ENCODE measurements around the gene CTNNA3.

The CTNNA3 gene

GRCh38 chr10:67664942-67665341 is 31.1 kb downstream of the CTNNA3 start:
- no peak for DNase-seq

GRCh38 chr10:67663449-67664087 is 32.4 kb downstream of the CTNNA3 start:
- DNase-seq: no peak

- no peak for DNase-seq
Measured at GRCh38 chr10:67662415-67662814, 33.6 kb downstream of the CTNNA3 start.

GRCh38 chr10:67659497-67659896 is 36.5 kb downstream of the CTNNA3 start:
- DNase-seq: no peak

- no peak for DNase-seq
Measured at GRCh38 chr10:67657775-67658174, 38.2 kb downstream of the CTNNA3 start.

DNA sequence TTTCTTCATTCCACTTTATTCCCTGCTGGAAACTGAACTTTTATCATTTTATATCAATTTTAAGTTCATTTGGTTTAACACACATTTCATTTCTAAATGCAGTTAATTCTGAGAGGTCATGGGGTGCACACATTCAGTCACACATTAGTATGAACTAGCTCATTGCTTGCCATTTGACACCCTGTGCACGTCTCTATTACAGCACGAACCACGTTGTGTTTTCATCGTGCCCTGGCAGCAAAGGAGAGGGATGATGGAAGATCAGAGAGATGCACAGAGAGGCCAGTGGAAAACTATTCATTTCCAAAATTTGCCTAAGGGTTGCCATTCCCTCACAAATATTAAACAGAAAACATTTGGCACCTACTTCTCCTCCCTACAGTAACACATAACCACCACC is 45.4 kb downstream of the CTNNA3 start:
- no peak for DNase-seq

- DNase-seq: no peak
Measured at GRCh38 chr10:67648613-67649229, 47.3 kb downstream of the CTNNA3 start.

GRCh38 chr10:67630904-67631303 is 65.1 kb downstream of the CTNNA3 start:
- no peak for DNase-seq

- DNase-seq: no peak
Measured at GRCh38 chr10:67629461-67629971, 66.5 kb downstream of the CTNNA3 start.

DNA sequence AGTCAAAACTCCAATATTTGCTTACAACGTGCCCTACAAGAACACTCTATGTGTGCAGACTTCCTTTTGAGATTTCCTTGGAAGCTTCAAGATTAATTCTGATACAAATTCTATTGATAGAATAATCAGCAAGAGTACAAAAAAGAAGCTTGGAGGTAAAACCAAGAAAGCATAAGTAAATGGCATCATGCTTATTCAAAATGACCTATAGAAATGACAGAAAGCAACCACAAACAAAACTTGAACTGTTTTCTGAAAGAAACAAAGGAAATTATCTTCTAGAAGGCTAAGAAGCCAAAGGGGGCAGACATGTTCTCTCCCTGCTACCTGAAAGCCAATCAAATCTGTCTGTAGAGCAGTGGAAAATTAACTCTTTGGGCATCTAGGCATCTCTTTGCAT is 73.0 kb downstream of the CTNNA3 start:
- DNase-seq: no peak

DNA sequence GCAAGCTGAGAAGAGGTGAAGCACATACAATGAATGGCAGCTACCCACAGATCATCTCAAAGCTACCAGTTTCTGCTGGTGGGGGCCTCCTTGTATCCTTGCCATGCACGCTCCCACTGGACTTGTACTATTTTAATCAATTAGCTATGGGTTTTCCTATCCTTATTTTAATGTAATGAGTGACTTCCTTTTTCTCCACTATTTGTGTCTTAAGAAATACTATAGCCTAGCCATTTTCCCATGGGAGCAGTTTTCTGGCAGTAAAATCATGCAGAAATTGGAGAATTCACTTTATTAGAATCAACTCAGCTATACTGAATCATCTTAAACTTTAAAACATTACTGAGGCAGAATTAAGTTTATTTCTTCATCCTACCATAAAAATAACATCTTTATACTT is 73.5 kb downstream of the CTNNA3 start:
- no peak for DNase-seq

GRCh38 chr10:67621834-67622233 is 74.2 kb downstream of the CTNNA3 start:
- DNase-seq: no peak

GRCh38 chr10:67618116-67618515 is 77.9 kb downstream of the CTNNA3 start:
- DNase-seq: no peak

DNA sequence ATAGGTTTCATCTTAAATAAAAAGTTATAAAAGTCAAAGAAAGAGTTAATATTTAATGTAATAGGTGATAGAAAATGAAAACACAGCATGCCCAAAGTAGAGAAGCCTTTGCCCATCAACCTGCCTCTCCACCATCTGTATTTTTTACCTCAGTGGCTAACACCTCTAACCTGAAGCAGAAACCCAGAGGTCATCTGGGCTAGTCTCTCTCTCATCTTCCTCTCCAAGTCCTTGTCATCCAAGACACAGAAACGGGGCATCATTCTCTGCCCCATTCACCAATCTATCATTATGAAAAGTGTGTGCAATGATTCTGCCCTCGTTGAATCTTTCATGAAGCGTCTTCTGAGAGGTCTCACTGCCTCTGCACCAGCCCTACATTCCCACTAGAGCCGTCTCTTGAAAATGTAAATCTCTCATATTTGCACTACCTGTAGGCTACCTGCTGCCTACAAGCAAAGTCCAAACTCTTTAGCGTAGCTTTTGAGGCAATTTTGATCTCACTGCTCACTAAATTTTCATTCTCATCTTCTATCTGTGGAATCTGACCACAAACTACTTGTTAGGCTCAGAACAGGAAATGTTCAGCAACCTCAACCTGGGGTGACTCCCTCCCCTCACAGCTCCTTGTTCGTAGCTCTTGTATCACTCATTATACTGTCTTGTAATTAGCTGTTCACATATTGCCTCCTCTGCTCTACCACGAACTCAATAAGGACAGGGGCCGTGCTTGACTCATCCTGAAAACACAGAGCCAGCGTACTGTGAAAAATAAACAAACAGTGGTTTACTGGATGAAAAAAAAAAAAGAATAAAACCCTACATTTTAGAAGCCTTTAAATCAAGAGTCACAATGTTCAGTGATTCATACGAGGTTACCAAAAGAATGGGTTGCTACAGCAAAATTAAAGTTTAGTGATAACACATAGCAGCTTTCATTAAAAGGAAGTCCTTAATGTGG is 83.1 kb downstream of the CTNNA3 start:
- no peak for DNase-seq

DNA sequence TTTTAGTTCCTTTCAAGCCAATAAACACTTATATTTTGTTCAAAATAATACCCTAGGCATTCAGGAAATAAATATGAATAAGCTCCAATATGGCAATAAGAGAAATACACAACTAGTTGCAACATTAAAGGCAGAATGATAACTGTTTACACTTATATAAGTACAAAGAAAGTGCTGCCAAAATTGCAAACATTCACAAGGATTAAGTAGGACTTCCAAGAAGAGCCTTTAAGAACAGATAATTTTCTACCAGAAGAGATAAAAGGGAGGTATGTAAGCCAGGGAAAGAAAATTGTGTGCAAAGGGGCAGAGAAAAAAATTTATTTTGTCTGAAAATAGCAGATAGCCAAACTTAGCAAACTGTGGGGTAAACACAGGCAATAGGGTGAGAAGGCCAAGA is 83.8 kb downstream of the CTNNA3 start:
- no peak for DNase-seq

DNA sequence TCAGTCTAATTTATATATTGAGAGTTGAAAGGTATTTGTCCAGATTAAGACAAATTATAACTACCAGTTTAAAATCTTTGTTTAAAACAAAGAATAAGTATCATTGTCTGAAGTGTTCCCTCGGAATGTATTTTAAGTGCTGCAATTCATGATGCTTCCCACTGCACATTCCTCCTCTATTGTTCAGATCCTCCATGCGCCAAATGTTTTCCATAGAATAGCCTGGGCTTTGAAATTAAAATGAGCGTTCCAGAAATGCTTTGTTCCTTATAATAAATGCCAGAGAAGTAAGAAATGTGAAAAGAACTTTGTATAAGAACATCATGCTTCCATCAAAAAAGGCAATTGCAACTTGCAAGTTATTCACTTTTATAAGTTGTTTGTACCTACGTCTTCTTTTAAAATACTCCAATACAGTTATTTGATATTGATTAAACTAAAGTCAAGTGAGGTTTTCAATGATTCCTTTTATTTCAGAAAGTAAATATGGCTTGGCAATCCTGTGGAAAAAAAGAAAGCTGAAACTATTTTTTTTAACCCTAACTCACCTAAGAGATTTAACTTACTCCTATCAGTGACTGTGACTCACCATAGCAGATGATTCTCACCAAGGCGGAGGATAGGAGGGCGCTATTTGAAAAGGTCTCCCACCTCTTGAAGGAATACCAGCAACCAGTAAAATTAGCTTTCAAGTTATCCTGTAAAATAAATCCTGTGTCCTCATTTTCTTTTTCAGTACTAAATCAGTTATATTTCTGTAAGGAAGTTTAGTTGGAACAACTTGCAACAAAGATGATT is 85.8 kb downstream of the CTNNA3 start:
- no peak for DNase-seq

GRCh38 chr10:67608001-67608400 is 88.0 kb downstream of the CTNNA3 start:
- DNase-seq: no peak

- DNase-seq: no peak
Measured at GRCh38 chr10:67607472-67607871, 88.5 kb downstream of the CTNNA3 start.

GRCh38 chr10:67606572-67606971 is 89.4 kb downstream of the CTNNA3 start:
- no peak for DNase-seq

DNA sequence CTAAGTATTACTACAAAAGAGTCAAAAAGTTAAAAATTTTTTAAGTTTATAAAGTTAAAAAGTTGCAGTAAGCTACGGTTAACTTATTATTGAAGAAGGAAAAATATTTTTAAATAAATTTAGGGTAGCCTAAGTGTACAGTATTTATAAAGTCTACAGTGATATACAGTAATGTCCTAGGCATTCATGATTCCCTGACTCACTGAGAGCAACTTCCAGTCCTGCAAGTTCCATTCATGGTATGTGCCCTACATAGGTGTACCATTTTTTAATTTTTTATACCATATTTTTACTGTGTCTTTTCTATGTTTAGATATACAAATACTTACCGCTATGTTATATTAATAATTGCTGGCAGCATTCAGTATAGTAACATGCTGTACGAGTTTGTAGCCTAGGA is 92.3 kb downstream of the CTNNA3 start:
- DNase-seq: no peak

DNA sequence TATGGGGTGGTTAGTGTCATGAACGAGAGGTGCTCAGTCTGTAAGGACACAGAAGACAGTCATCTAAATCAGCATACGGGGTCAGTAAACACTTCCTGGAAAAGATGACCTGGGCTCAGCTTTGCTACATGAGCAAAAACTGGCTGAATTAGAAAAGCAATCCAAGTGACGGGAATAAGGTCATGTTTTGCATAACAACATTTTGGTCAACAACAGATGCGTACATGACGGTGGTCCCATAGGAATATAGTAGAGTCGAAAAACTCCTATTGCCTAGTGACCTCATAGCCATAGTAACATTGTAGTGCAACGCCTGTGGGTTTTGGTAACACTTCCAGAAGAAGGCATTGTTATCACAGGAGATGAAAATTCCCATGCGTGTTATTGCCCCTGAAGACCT is 92.9 kb downstream of the CTNNA3 start:
- no peak for DNase-seq

DNA sequence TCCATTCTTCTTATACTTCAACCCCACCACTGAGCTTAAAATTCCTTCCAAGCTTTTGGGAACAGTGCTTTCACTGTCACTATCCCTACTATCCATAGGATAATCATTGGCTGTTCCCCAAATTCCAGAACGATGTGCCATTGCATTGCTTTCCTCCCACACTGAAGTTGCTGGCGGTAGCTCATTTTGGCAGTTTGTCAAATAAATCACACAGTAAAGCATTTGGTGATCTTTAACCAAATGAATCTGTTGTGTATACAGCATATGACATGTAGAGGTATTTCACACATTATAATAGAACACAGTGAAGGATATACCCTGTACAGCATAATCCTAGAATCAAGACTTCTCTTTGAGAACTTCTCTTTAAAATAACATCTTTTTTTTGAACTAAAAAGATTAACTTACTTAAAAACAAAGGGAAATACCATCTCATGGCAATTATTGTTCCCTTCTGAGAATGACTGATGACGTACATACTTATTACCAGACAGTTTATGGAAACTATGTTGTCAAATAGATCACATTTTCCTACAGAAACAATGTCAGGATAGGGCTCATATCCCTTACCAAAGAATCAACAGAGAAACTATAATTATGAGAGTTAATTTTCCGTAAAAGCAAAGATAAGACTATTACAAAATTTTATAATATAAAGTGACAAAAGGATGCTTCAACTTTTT is 93.6 kb downstream of the CTNNA3 start:
- peak in 1 of 2 experiments; percentile 1 for DNase-seq
